LNCAP (cell line): ENCODE data around the gene AK8.
A peak's percentile ranks its signal among the peaks of the same experiment; 100 is the strongest.

Experiments
- CTCF ChIP-seq: fragments of 450-650 bp; IDR thresholded peaks from 2 replicates; pipeline ENCODE4 v1.5.1; 2017; ENCODE audit warnings: mild to moderate bottlenecking

Gene AK8

GRCh38 chr9:132909311-132909710 is 31.2 kb upstream of the AK8 start:
- no peak for TF ChIP-seq CTCF

GRCh38 chr9:132908635-132909034 is 30.6 kb upstream of the AK8 start:
- no peak for TF ChIP-seq CTCF

- no peak for TF ChIP-seq CTCF
Observed at GRCh38 chr9:132905726-132906125, 27.6 kb upstream of the AK8 start.

GRCh38 chr9:132903574-132904492 is 25.7 kb upstream of the AK8 start:
- TF ChIP-seq CTCF: no peak

- TF ChIP-seq CTCF: peak; percentile 95
Observed at GRCh38 chr9:132901858-132902831, 24.1 kb upstream of the AK8 start.

GRCh38 chr9:132898051-132898450 is 20.0 kb upstream of the AK8 start:
- TF ChIP-seq CTCF: no peak

GRCh38 chr9:132896906-132897305 is 18.8 kb upstream of the AK8 start:
- TF ChIP-seq CTCF: no peak
